Measurements from ENCODE around the gene NAT9.

Gene NAT9

GRCh38 chr17:74764751-74765286, 11.3 kb downstream of the NAT9 start:
- Histone ChIP-seq H3K4me2 (ENCODE audit: low read length) (no peak overlapping the region), H3K27me3 (ENCODE audit: insufficient read depth, low read length) (no peaks in the 10 kb centered on the region), H3K4me3 (ENCODE audit: low read depth, low read length, poor library complexity, severe bottlenecking) (no peak overlapping the region), H3K9ac (ENCODE audit: low read length) (no peak overlapping the region), H4K20me1 (ENCODE audit: insufficient read depth, low read length) (no peaks in the 10 kb centered on the region), H2AFZ (ENCODE audit: low read length) (no peak overlapping the region), H3K27ac (ENCODE audit: low read depth, low read length, poor library complexity, severe bottlenecking) (no peak overlapping the region), H3K4me1 (ENCODE audit: insufficient read depth, low read length, severe bottlenecking) (no peaks in the 10 kb centered on the region), H3K79me2 (ENCODE audit: insufficient read depth, low read length) (no peaks in the 10 kb centered on the region), H3F3A (ENCODE audit: insufficient read depth, low read length) (no peaks in the 10 kb centered on the region), H3K9me2 (ENCODE audit: low read depth, low read length) (no peaks in the 10 kb centered on the region), H3K9me3 (ENCODE audit: low read length) (no peaks in the 10 kb centered on the region), H3K36me3 (ENCODE audit: insufficient read depth, low read length) (peaks cover 12% of the 10 kb centered on the region)
- TF ChIP-seq EZH2 (IDR thresholded peaks at IDR 0.05; ENCODE audit: borderline replicate concordance, low read length) (no peak), CTCF (IDR thresholded peaks at IDR 0.05; ENCODE audit: low read length) (no peak)

- Histone ChIP-seq H3K9me2 (ENCODE audit: low read depth, low read length) (no peaks in the 10 kb centered on the region), H3K4me3 (ENCODE audit: low read depth, low read length, poor library complexity, severe bottlenecking) (no peak overlapping the region), H4K20me1 (ENCODE audit: insufficient read depth, low read length) (no peaks in the 10 kb centered on the region), H3F3A (ENCODE audit: insufficient read depth, low read length) (no peaks in the 10 kb centered on the region), H3K4me2 (ENCODE audit: low read length) (no peak overlapping the region), H3K4me1 (ENCODE audit: insufficient read depth, low read length, severe bottlenecking) (peaks cover 7% of the 10 kb centered on the region), H3K27me3 (ENCODE audit: insufficient read depth, low read length) (no peaks in the 10 kb centered on the region), H3K36me3 (ENCODE audit: insufficient read depth, low read length) (peaks cover 3% of the 10 kb centered on the region; the same call in 1 of the 2 replicates), H3K27ac (ENCODE audit: low read depth, low read length, poor library complexity, severe bottlenecking) (no peak overlapping the region), H3K9me3 (ENCODE audit: low read length) (no peaks in the 10 kb centered on the region), H3K79me2 (ENCODE audit: insufficient read depth, low read length) (no peaks in the 10 kb centered on the region), H2AFZ (ENCODE audit: low read length) (no peak overlapping the region), H3K9ac (ENCODE audit: low read length) (no peak overlapping the region)
- TF ChIP-seq CTCF (IDR thresholded peaks at IDR 0.05; ENCODE audit: low read length) (no peak), EZH2 (IDR thresholded peaks at IDR 0.05; ENCODE audit: borderline replicate concordance, low read length) (no peak)
Observed at GRCh38 chr17:74763565-74764387, 12.4 kb downstream of the NAT9 start.

GRCh38 chr17:74761931-74762330, 14.2 kb downstream of the NAT9 start:
- H3K36me3 ChIP-seq (ENCODE audit: insufficient read depth, low read length) = no peaks in the 10 kb centered on the region
- H3K27me3 ChIP-seq (ENCODE audit: insufficient read depth, low read length) = no peaks in the 10 kb centered on the region
- H3K27ac ChIP-seq (ENCODE audit: low read depth, low read length, poor library complexity, severe bottlenecking) = no peak overlapping the region
- no peak overlapping the region for H3K4me2 ChIP-seq (ENCODE audit: low read length)
- H2AFZ ChIP-seq (ENCODE audit: low read length) = no peak overlapping the region
- no peaks in the 10 kb centered on the region for H4K20me1 ChIP-seq (ENCODE audit: insufficient read depth, low read length)
- H3K79me2 ChIP-seq (ENCODE audit: insufficient read depth, low read length) = no peaks in the 10 kb centered on the region
- H3K9ac ChIP-seq (ENCODE audit: low read length) = no peak overlapping the region
- H3K9me2 ChIP-seq (ENCODE audit: low read depth, low read length) = no peaks in the 10 kb centered on the region
- no peaks in the 10 kb centered on the region for H3K9me3 ChIP-seq (ENCODE audit: low read length)
- H3F3A ChIP-seq (ENCODE audit: insufficient read depth, low read length) = no peaks in the 10 kb centered on the region
- H3K4me1 ChIP-seq (ENCODE audit: insufficient read depth, low read length, severe bottlenecking) = peaks cover 7% of the 10 kb centered on the region
- no peak overlapping the region for H3K4me3 ChIP-seq (ENCODE audit: low read depth, low read length, poor library complexity, severe bottlenecking)
- TF ChIP-seq EZH2 (IDR thresholded peaks at IDR 0.05; ENCODE audit: borderline replicate concordance, low read length) (no peak), CTCF (IDR thresholded peaks at IDR 0.05; ENCODE audit: low read length) (no peak)

Data from OCI-LY1 (cell line).